NK-92 treated with Interleukin-12 subunit alpha and Interleukin-12 subunit beta, amount 100 ng/mL, for 24 hours (cell line): ENCODE data around the gene RAB20.
"Not testable (repeated sequence)": the region's sequence is repeated elsewhere in the genome, so short reads cannot be mapped to it uniquely, and the experiment has no call there.

Experiments used
- DNase-seq: peaks from one replicate; lab custom pipeline; 2025; lab: John Stamatoyannopoulos, UW

RAB20 gene

GRCh38 chr13:110554946-110555345, 6.6 kb downstream of the RAB20 start:
- DNase-seq, result no peak

GRCh38 chr13:110554227-110554836, 7.2 kb downstream of the RAB20 start:
- no peak for DNase-seq

GRCh38 chr13:110553417-110553816, 8.1 kb downstream of the RAB20 start:
- no peak for DNase-seq

- DNase-seq, result no peak
These were observed 8.8 kb downstream of the RAB20 start for GRCh38 chr13:110552767-110553166.

GRCh38 chr13:110551284-110551683, 10.2 kb downstream of the RAB20 start:
- no peak for DNase-seq

- DNase-seq, result no peak
These were observed 11.7 kb downstream of the RAB20 start for GRCh38 chr13:110549795-110550160.

- DNase-seq, result no peak
These were observed 12.4 kb downstream of the RAB20 start for GRCh38 chr13:110548891-110549794.

- DNase-seq, result no peak
These were observed 14.6 kb downstream of the RAB20 start for GRCh38 chr13:110546926-110547325.

- DNase-seq, result no peak
These were observed 15.1 kb downstream of the RAB20 start for GRCh38 chr13:110546378-110546777.

- DNase-seq, result no peak
These were observed 19.2 kb downstream of the RAB20 start for GRCh38 chr13:110542169-110542796.

- DNase-seq, result no peak
These were observed 20.0 kb downstream of the RAB20 start for GRCh38 chr13:110541526-110541920.

GRCh38 chr13:110540871-110541525, 20.5 kb downstream of the RAB20 start:
- DNase-seq, result no peak

GRCh38 chr13:110539894-110540293, 21.6 kb downstream of the RAB20 start:
- no peak for DNase-seq

- no peak for DNase-seq
These were observed 22.9 kb downstream of the RAB20 start for GRCh38 chr13:110538632-110539031.

GRCh38 chr13:110536006-110536693, 25.4 kb downstream of the RAB20 start:
- DNase-seq, result no peak

GRCh38 chr13:110535526-110535925, 26.0 kb downstream of the RAB20 start:
- no peak for DNase-seq

GRCh38 chr13:110533771-110534670, 27.5 kb downstream of the RAB20 start:
- DNase-seq, result no peak

- DNase-seq, result not testable (repeated sequence)
These were observed 29.3 kb downstream of the RAB20 start for GRCh38 chr13:110532258-110532657.

GRCh38 chr13:110531671-110532083, 29.8 kb downstream of the RAB20 start:
- DNase-seq, result no peak

GRCh38 chr13:110531100-110531499, 30.4 kb downstream of the RAB20 start:
- no peak for DNase-seq
